Left lung (tissue), 10 donors: ENCODE data around the gene OTOS. TPM values are rescaled to one million over a fixed set of nuclear protein-coding genes. Genes with fewer than 3 reads are reported as not detected.

Source experiments
- ATAC-seq: fragments of 200-7000 bp; cut with Tn5 transposase; one replicate; pipeline ENCODE4 v1.9.1; 2020; ENCODE audit warnings: moderate library complexity
- DNase-seq, 4 donors: peaks; one replicate each; pipeline ENCODE4 v3.0.0-alpha.2; 2013 to 2020
- H3K27ac ChIP-seq, 2 donors: fragments of 200-600 bp; sonication (generic) in 1 of 2; one replicate each; pipeline versions ENCODE4 v1.5.0 to v1.8.0; 2020 to 2021
- H3K27me3 ChIP-seq, 2 donors: fragments of 200-600 bp; sonication (generic) in 1 of 2; one replicate each; pipeline versions ENCODE4 v1.5.0 to v1.8.0; 2020 to 2021
- H3K36me3 ChIP-seq, 2 donors: fragments of 200-600 bp; sonication (generic) in 1 of 2; one replicate each; pipeline versions ENCODE4 v1.5.0 to v1.8.0; 2020 to 2021
- H3K4me1 ChIP-seq, 2 donors: fragments of 200-600 bp; one replicate each; pipeline ENCODE4 v1.8.0; 2021
- H3K4me3 ChIP-seq, 2 donors: fragments of 200-600 bp; sonication (generic) in 1 of 2; one replicate each; pipeline versions ENCODE4 v1.5.0 to v1.8.0; 2020 to 2021; ENCODE audit warnings: mild to moderate bottlenecking in 1 of 2
- H3K9me3 ChIP-seq, 2 donors: fragments of 200-600 bp; sonication (generic) in 1 of 2; one replicate each; pipeline versions ENCODE4 v1.5.0 to v1.8.0; 2020 to 2021
- intact Hi-C, 2 donors: fragments of 100-400 bp; cut with DNase I; formaldehyde crosslinking; loops; one replicate each; pipeline versions ENCODE4 v1.11.2 to v1.14.2; 2022
- polyA plus RNA-seq, 6 donors: library from polyadenylated mRNA; unstranded; fragments of 120-200 nt; gene quantifications; one replicate each; pipeline ENCODE4 v1.2.1, GENCODE V29; 2013; ENCODE audit not compliant: insufficient read length in 6 of 6
- total RNA-seq, 2 donors: library from RNA; stranded (reverse); fragmentation: NEBNext Ultra II Directional; extraction: Animal tissue kit (Norgen Biotek cat#: 25700); gene quantifications; one replicate each; pipeline ENCODE4 v1.2.1, GENCODE V29; 2021
- TF ChIP-seq, protein P1 (sequence below), 2 donors: fragments of 200-600 bp; sonication (generic) in 1 of 2; IDR thresholded peaks; one replicate each; pipeline versions ENCODE4 v1.5.0 to v1.8.0; 2021; ENCODE audit warnings: antibody characterized with exemption in 2 of 2
- donor health status: DM: no; HTN: yes; CAD: no.
- donor health status: DM: no; HTN: no; CAD: no.

OTOS gene
- total and polyA plus RNA-seq, 8 donors, result not detected

DNA sequence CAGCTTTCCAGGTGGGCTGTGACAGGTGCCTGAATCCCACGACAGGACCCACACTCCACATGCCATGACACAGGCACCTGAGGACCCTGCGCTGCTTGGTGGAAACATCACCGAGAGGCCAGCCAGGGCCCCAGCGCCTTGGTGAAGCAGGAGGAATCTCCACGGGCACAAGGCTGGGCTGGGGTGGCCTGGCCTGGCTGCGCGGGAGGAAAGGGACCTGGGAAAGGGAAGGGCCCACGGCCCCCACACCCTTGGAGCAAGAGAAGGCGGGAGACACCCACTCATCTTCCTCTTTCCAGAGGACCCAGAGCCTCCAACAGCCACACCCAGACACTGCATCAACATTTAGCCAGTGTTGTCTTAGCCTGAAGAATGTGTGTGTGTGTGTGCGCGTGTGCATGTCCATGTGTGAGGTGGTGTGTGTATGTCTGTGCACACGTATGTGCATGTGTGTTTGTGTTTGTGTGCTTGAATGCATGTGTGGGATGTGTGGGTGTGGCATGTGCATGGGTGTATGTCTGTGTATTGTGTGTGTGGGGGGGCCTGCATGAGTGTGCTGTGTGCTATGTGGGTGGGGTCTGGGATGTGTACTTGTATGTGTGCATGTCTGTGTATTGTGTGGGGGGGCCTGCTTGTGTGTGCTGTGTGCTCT, 6.3 kb upstream of the OTOS start:
- no peak for ATAC-seq
- intact Hi-C loops, result no loop called here
- H3K27ac ChIP-seq, result no peak overlapping the region

DNA sequence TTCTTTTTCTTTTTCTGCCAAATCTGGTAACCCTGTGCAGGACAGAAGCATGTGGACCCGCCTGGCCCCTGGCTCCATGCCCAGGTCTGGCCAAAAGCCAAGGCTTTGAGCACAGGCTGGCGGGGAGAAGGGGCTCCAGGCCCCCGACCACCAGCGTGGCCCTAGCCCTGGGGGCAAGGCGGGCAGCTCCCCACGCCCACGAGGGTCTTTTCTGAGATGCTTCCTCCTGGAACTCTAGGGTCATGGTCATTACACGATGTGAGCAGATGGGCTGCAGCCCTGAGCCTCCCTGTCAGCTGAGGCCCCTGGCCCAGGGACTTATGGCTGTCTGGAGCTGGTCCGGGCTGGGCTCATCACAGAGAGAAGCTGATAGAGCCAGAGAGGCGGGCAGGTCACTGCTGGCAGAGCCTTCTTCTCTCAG, 5.7 kb upstream of the OTOS start:
- Histone ChIP-seq H3K9me3 (no peaks in the 10 kb centered on the region), H3K4me1 (no peaks in the 10 kb centered on the region), H3K4me3 (no peak overlapping the region), H3K27ac (no peak overlapping the region), H3K27me3 (peaks cover 0 to 67% of the 10 kb centered on the region in 2 donors), H3K36me3 (no peaks in the 10 kb centered on the region)
- peak in 1 of 4 donors; percentile 55 for DNase-seq
- no peak for ATAC-seq
- intact Hi-C loops, result no loop called here
- TF ChIP-seq, protein P1, sequence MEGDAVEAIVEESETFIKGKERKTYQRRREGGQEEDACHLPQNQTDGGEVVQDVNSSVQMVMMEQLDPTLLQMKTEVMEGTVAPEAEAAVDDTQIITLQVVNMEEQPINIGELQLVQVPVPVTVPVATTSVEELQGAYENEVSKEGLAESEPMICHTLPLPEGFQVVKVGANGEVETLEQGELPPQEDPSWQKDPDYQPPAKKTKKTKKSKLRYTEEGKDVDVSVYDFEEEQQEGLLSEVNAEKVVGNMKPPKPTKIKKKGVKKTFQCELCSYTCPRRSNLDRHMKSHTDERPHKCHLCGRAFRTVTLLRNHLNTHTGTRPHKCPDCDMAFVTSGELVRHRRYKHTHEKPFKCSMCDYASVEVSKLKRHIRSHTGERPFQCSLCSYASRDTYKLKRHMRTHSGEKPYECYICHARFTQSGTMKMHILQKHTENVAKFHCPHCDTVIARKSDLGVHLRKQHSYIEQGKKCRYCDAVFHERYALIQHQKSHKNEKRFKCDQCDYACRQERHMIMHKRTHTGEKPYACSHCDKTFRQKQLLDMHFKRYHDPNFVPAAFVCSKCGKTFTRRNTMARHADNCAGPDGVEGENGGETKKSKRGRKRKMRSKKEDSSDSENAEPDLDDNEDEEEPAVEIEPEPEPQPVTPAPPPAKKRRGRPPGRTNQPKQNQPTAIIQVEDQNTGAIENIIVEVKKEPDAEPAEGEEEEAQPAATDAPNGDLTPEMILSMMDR (IDR thresholded peaks at IDR 0.05), result no peak

More for the DNA sequence above, 6.3 kb upstream of the OTOS start:
- TF ChIP-seq, protein P1 (IDR thresholded peaks at IDR 0.05), result no peak
- Histone ChIP-seq H3K36me3 (no peaks in the 10 kb centered on the region), H3K9me3 (no peaks in the 10 kb centered on the region), H3K4me3 (no peak overlapping the region), H3K27me3 (peaks cover 0 to 67% of the 10 kb centered on the region in 2 donors), H3K4me1 (no peaks in the 10 kb centered on the region)
- peak in 1 of 4 donors; percentile 74 for DNase-seq

DNA sequence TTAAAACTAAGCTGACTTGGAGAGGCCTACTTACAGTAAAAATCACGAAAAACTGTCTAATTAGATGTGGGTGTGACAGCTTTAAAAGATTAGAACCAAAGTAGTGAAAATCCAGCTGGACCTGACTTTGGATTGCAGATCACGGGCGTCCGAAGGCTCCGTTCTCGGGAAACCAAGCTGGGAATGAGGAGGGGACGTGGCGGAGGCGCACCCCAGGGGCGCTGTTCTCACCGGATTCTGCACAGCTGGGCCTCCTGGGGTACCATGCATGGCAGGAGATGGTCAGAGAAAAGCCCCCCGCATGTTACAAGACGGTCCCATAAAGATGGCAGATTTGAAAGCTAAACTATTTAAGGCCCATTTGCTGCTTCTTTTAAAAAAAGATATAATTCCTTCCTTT, 5.0 kb upstream of the OTOS start:
- no peak overlapping the region for H3K27ac ChIP-seq
- intact Hi-C loops, result no loop called here
- TF ChIP-seq, protein P1 (IDR thresholded peaks at IDR 0.05), result no peak
- H3K36me3 ChIP-seq, result no peaks in the 10 kb centered on the region
- no peak for ATAC-seq
- H3K4me3 ChIP-seq, result no peak overlapping the region
- no peaks in the 10 kb centered on the region for H3K4me1 ChIP-seq
- H3K9me3 ChIP-seq, result no peaks in the 10 kb centered on the region
- H3K27me3 ChIP-seq, result peaks cover 0 to 69% of the 10 kb centered on the region in 2 donors
- DNase-seq, result peak in 1 of 4 donors; percentile 50

DNA sequence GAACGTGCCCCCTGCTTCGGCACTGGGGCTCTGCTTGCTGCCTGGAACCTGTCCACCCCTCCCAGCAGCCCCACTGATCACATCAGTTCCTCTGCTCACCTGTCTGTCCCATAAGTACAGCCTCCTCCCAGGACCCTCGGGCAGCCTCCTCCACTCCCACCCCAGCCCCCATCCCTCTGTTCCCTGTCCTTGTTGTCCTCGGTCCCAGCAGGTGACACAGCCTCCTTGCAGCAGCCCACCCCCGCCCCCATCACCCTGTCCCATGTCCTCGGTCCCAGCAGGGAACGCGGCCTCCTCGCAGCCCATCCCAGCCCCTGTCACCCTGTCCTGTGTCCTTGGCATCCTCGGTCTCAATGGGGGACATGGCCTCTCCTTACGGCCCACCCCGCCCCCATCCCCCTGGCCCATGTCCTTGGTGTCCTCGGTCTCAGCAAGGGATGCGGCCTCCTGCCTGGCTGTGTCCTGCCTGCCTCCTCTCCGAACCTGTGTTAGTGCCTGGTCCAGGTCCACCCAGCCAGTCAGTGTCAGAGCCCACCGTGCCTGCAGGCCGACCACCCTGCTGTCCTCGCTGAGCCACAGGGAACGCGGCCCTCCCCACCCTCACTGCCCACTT, 4.3 kb upstream of the OTOS start:
- ATAC-seq (no peak), DNase-seq (peak in 1 of 4 donors; percentile 62)
- Histone ChIP-seq H3K4me3 (no peak overlapping the region), H3K4me1 (no peaks in the 10 kb centered on the region), H3K27me3 (peaks cover 0 to 69% of the 10 kb centered on the region in 2 donors), H3K27ac (no peak overlapping the region), H3K36me3 (no peaks in the 10 kb centered on the region), H3K9me3 (no peaks in the 10 kb centered on the region)
- TF ChIP-seq, protein P1 (IDR thresholded peaks at IDR 0.05), result no peak
- intact Hi-C loops, result loop anchor here in 1 of 2 donors (5.0 kb wide), 1 partner anchor 82 kb away; no protein-coding TSS in a partner anchor
